ENCODE data around the gene IGIP.

IGIP gene

DNA sequence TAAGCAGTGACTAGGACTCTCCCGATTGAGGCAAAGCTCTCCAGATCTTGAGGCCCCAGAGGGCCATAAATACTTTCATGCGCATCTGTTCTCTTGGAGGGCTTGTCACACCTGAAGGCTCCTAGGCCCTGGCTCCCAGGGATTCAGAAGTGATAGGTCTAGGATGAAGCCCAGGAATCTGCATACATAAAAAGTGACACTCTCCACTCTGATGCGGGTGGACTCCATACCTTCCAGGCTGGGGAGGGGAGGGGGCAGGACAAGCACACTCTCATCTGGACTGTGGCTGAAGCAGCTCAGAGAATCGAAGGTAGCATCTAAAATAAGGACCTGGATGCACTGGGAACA is 40.2 kb downstream of the IGIP start:
- TF ChIP-seq, protein P1, sequence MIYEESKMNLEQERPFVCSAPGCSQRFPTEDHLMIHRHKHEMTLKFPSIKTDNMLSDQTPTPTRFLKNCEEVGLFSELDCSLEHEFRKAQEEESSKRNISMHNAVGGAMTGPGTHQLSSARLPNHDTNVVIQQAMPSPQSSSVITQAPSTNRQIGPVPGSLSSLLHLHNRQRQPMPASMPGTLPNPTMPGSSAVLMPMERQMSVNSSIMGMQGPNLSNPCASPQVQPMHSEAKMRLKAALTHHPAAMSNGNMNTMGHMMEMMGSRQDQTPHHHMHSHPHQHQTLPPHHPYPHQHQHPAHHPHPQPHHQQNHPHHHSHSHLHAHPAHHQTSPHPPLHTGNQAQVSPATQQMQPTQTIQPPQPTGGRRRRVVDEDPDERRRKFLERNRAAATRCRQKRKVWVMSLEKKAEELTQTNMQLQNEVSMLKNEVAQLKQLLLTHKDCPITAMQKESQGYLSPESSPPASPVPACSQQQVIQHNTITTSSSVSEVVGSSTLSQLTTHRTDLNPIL (CRISPR knock-in tag; IDR thresholded peaks at IDR 0.05; ENCODE audit: low read depth), result no peak
- TF ChIP-seq CSDC2 (CRISPR knock-in tag; IDR thresholded peaks at IDR 0.05) (no peak), ZNF565 (CRISPR knock-in tag; conservative IDR thresholded peaks at IDR 0.05; ENCODE audit: low read depth) (no peak), BACH2 (CRISPR knock-in tag; IDR thresholded peaks at IDR 0.05; ENCODE audit: borderline replicate concordance) (no peak), PPARA (CRISPR knock-in tag; IDR thresholded peaks at IDR 0.05; ENCODE audit: borderline replicate concordance) (no peak), ZNF8 (CRISPR knock-in tag; IDR thresholded peaks at IDR 0.05) (no peak)
- no peak for ATAC-seq

DNA sequence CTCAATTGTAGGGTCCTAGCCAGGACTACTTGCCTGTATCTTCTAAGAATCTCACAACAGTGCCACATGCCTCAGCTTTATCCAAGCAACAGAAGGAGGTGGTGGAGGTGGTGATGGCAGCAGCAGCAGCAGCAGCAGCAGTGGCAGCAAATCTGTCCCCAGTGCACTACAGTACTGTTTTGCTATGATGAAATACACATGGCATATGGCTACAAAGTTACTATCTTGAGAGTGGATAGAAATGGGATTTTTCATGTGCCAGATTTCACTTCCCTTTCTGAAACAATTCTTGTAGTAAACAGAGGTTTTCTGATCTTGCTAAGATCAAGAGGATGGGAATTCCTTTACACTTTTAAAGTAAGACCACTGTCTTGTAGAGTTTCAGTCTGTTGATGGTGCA is 41.2 kb downstream of the IGIP start:
- TF ChIP-seq ZNF70 (CRISPR knock-in tag; IDR thresholded peaks at IDR 0.05) (no peak), ARNTL (CRISPR knock-in tag; IDR thresholded peaks at IDR 0.05; ENCODE audit: borderline replicate concordance, low read depth) (no peak), OSR1 (CRISPR knock-in tag; IDR thresholded peaks at IDR 0.05) (no peak), TOX (CRISPR knock-in tag; IDR thresholded peaks at IDR 0.05; ENCODE audit: borderline replicate concordance) (no peak), ZC3H10 (CRISPR knock-in tag; IDR thresholded peaks at IDR 0.05) (no peak), ISL1 (CRISPR knock-in tag; IDR thresholded peaks at IDR 0.05) (no peak), RARB (CRISPR knock-in tag; IDR thresholded peaks at IDR 0.05) (no peak), ZFP30 (CRISPR knock-in tag; IDR thresholded peaks at IDR 0.05) (no peak), ZFP3 (CRISPR knock-in tag; IDR thresholded peaks at IDR 0.05) (no peak), GLIS3 (CRISPR knock-in tag; IDR thresholded peaks at IDR 0.05) (no peak), PPARA (CRISPR knock-in tag; IDR thresholded peaks at IDR 0.05; ENCODE audit: borderline replicate concordance) (no peak), ZNF8 (CRISPR knock-in tag; IDR thresholded peaks at IDR 0.05) (no peak), SNAI2 (CRISPR knock-in tag; IDR thresholded peaks at IDR 0.05) (no peak)
- TF ChIP-seq, protein P2, sequence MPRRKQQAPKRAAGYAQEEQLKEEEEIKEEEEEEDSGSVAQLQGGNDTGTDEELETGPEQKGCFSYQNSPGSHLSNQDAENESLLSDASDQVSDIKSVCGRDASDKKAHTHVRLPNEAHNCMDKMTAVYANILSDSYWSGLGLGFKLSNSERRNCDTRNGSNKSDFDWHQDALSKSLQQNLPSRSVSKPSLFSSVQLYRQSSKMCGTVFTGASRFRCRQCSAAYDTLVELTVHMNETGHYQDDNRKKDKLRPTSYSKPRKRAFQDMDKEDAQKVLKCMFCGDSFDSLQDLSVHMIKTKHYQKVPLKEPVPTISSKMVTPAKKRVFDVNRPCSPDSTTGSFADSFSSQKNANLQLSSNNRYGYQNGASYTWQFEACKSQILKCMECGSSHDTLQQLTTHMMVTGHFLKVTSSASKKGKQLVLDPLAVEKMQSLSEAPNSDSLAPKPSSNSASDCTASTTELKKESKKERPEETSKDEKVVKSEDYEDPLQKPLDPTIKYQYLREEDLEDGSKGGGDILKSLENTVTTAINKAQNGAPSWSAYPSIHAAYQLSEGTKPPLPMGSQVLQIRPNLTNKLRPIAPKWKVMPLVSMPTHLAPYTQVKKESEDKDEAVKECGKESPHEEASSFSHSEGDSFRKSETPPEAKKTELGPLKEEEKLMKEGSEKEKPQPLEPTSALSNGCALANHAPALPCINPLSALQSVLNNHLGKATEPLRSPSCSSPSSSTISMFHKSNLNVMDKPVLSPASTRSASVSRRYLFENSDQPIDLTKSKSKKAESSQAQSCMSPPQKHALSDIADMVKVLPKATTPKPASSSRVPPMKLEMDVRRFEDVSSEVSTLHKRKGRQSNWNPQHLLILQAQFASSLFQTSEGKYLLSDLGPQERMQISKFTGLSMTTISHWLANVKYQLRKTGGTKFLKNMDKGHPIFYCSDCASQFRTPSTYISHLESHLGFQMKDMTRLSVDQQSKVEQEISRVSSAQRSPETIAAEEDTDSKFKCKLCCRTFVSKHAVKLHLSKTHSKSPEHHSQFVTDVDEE (CRISPR knock-in tag; IDR thresholded peaks at IDR 0.05), result no peak
- TF ChIP-seq, protein P3, sequence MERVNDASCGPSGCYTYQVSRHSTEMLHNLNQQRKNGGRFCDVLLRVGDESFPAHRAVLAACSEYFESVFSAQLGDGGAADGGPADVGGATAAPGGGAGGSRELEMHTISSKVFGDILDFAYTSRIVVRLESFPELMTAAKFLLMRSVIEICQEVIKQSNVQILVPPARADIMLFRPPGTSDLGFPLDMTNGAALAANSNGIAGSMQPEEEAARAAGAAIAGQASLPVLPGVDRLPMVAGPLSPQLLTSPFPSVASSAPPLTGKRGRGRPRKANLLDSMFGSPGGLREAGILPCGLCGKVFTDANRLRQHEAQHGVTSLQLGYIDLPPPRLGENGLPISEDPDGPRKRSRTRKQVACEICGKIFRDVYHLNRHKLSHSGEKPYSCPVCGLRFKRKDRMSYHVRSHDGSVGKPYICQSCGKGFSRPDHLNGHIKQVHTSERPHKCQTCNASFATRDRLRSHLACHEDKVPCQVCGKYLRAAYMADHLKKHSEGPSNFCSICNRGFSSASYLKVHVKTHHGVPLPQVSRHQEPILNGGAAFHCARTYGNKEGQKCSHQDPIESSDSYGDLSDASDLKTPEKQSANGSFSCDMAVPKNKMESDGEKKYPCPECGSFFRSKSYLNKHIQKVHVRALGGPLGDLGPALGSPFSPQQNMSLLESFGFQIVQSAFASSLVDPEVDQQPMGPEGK (CRISPR knock-in tag; IDR thresholded peaks at IDR 0.05; ENCODE audit: borderline replicate concordance), result no peak
- TF ChIP-seq, protein P4, sequence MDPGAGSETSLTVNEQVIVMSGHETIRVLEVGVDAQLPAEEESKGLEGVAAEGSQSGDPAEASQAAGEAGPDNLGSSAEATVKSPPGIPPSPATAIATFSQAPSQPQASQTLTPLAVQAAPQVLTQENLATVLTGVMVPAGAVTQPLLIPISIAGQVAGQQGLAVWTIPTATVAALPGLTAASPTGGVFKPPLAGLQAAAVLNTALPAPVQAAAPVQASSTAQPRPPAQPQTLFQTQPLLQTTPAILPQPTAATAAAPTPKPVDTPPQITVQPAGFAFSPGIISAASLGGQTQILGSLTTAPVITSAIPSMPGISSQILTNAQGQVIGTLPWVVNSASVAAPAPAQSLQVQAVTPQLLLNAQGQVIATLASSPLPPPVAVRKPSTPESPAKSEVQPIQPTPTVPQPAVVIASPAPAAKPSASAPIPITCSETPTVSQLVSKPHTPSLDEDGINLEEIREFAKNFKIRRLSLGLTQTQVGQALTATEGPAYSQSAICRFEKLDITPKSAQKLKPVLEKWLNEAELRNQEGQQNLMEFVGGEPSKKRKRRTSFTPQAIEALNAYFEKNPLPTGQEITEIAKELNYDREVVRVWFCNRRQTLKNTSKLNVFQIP (CRISPR knock-in tag; IDR thresholded peaks at IDR 0.05; ENCODE audit: borderline replicate concordance, low read depth), result no peak
- TF ChIP-seq, protein P1 (CRISPR knock-in tag; IDR thresholded peaks at IDR 0.05; ENCODE audit: low read depth), result no peak
- TF ChIP-seq, protein P5, sequence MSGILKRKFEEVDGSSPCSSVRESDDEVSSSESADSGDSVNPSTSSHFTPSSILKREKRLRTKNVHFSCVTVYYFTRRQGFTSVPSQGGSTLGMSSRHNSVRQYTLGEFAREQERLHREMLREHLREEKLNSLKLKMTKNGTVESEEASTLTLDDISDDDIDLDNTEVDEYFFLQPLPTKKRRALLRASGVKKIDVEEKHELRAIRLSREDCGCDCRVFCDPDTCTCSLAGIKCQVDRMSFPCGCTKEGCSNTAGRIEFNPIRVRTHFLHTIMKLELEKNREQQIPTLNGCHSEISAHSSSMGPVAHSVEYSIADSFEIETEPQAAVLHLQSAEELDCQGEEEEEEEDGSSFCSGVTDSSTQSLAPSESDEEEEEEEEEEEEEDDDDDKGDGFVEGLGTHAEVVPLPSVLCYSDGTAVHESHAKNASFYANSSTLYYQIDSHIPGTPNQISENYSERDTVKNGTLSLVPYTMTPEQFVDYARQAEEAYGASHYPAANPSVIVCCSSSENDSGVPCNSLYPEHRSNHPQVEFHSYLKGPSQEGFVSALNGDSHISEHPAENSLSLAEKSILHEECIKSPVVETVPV (CRISPR knock-in tag; IDR thresholded peaks at IDR 0.05), result no peak
- no peak for ATAC-seq

DNA sequence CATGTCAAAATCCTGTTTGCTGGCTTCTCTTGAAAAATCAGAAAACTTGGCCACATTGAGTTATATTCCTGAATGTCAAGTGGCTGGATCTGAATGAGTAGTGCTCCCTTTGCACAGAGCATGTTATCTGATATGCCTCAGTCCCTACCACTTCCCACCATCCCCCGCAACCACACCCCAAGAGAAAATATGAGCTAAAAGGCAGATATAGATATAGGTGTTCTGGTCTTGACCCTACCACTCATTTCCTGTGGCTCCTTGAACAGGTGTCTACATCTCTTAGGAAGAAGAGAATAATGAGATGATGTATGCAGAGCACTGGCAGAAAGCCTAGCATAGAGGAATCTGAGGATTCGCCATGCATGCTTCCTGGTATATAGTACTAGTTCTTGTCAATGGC is 42.6 kb downstream of the IGIP start:
- ATAC-seq, result no peak; the same call in 2 of the 3 replicates
- TF ChIP-seq, protein P3 (CRISPR knock-in tag; IDR thresholded peaks at IDR 0.05; ENCODE audit: borderline replicate concordance), result no peak
- no peak for TF ChIP-seq TOX (CRISPR knock-in tag; IDR thresholded peaks at IDR 0.05; ENCODE audit: borderline replicate concordance)
- no peak for TF ChIP-seq ZNF70 (CRISPR knock-in tag; IDR thresholded peaks at IDR 0.05)
- no peak for TF ChIP-seq ZNF565 (CRISPR knock-in tag; conservative IDR thresholded peaks at IDR 0.05; ENCODE audit: low read depth)
- no peak for TF ChIP-seq PPARA (CRISPR knock-in tag; IDR thresholded peaks at IDR 0.05; ENCODE audit: borderline replicate concordance)
- TF ChIP-seq, protein P2 (CRISPR knock-in tag; IDR thresholded peaks at IDR 0.05), result no peak
- TF ChIP-seq GLIS3 (CRISPR knock-in tag; IDR thresholded peaks at IDR 0.05), result no peak
- TF ChIP-seq ARNTL (CRISPR knock-in tag; IDR thresholded peaks at IDR 0.05; ENCODE audit: borderline replicate concordance, low read depth), result no peak
- TF ChIP-seq SNAI2 (CRISPR knock-in tag; IDR thresholded peaks at IDR 0.05), result no peak
- no peak for TF ChIP-seq ZC3H10 (CRISPR knock-in tag; IDR thresholded peaks at IDR 0.05)
